SK-N-SH (cell line): ENCODE data around the gene DMBT1. TPM values are rescaled to one million over a fixed set of nuclear protein-coding genes. Genes with fewer than 3 reads are reported as not detected.

Experiments used
- CTCF ChIA-PET: fragments of 300-600, 350-600 bp; formaldehyde crosslinking; extraction: SDS; loops from one replicate; lab custom pipeline; 2021; lab: Yijun Ruan, JAX
- POLR2A ChIA-PET: fragments of 350-600 bp; sonication (Branson Sonifier 250); formaldehyde crosslinking; extraction: SDS; loops from one replicate; lab custom pipeline; 2020; ENCODE audit warnings: antibody characterized with exemption, inconsistent platforms; lab: Yijun Ruan, JAX
- DNase-seq: peaks from one replicate; pipeline ENCODE4 v3.0.0; 2012
- H2AFZ ChIP-seq: fragments of 200-600 bp; sonication (generic); 2 replicates; pipeline ENCODE4 v1.8.1; 2016; ENCODE audit warnings: antibody characterized with exemption, mild to moderate bottlenecking, low read depth
- H3F3A ChIP-seq: fragments of 200-600 bp; sonication (generic); replicated peaks from 2 replicates; pipeline ENCODE3; 2016; ENCODE audit warnings: antibody characterized with exemption, mild to moderate bottlenecking; ENCODE audit not compliant: insufficient read depth
- H3K27ac ChIP-seq, 2 experiments: fragments of 200-500 bp in 1 of 2; fragments of 200-600 bp in 1 of 2; sonication (Bioruptor generic) in 1 of 2; sonication (generic), shearing (Covaris generic) in 1 of 2; 2 replicates each; pipeline versions ENCODE4 v1.5.1 to v1.6.1; 2014 to 2016; ENCODE audit warnings: low read depth in 2 of 2, inconsistent platforms in 1 of 2, low read length in 1 of 2, mild to moderate bottlenecking in 1 of 2, mixed read lengths in 1 of 2
- H3K27me3 ChIP-seq: fragments of 200-600 bp; sonication (generic), shearing (Covaris generic); 2 replicates; pipeline ENCODE4 v1.6.1; 2016; ENCODE audit warnings: mixed run types; ENCODE audit not compliant: insufficient read depth
- H3K36me3 ChIP-seq, 2 experiments: fragments of 200-500 bp in 1 of 2; fragments of 200-600 bp in 1 of 2; sonication (Bioruptor generic) in 1 of 2; sonication (generic) in 1 of 2; replicated peaks in 1 of 2; 2 replicates each; pipeline versions ENCODE3 to v1.5.1; 2014 to 2016; ENCODE audit warnings: low read length in 1 of 2, mild to moderate bottlenecking in 1 of 2; ENCODE audit not compliant: insufficient read depth in 2 of 2, control insufficient read depth in 1 of 2
- H3K4me1 ChIP-seq, 2 experiments: fragments of 200-500 bp in 1 of 2; fragments of 200-600 bp in 1 of 2; sonication (Bioruptor generic) in 1 of 2; sonication (generic), shearing (Covaris generic) in 1 of 2; 2 replicates each; pipeline versions ENCODE4 v1.5.1 to v1.6.1; 2014 to 2016; ENCODE audit warnings: low read depth in 1 of 2, low read length in 1 of 2, mixed run types in 1 of 2; ENCODE audit not compliant: insufficient read depth in 2 of 2, control insufficient read depth in 1 of 2
- H3K4me2 ChIP-seq: fragments of 200-600 bp; sonication (generic), shearing (Covaris generic); 2 replicates; pipeline ENCODE4 v1.6.1; 2017; ENCODE audit warnings: mixed run types
- H3K4me3 ChIP-seq, 2 experiments: fragments of 200-500 bp in 1 of 2; fragments of 200-600 bp in 1 of 2; sonication (Bioruptor generic) in 1 of 2; sonication (generic), shearing (Covaris generic) in 1 of 2; 2 replicates each; pipeline versions ENCODE4 v1.5.1 to v1.8.1; 2014 to 2016; ENCODE audit warnings: low read depth in 2 of 2, inconsistent platforms in 1 of 2, low read length in 1 of 2, mild to moderate bottlenecking in 1 of 2, mixed read lengths in 1 of 2, moderate library complexity in 1 of 2
- H3K79me2 ChIP-seq: fragments of 200-600 bp; sonication (generic); 2 replicates; pipeline ENCODE4 v1.8.1; 2017; ENCODE audit warnings: mild to moderate bottlenecking; ENCODE audit not compliant: insufficient read depth
- H3K9ac ChIP-seq: fragments of 200-600 bp; sonication (generic); 2 replicates; pipeline ENCODE4 v1.6.1; 2017; ENCODE audit warnings: mixed run types
- H3K9me2 ChIP-seq: fragments of 200-600 bp; sonication (generic); 2 replicates; pipeline ENCODE4 v1.6.1; 2017; ENCODE audit warnings: mixed run types
- H3K9me3 ChIP-seq: fragments of 200-600 bp; sonication (generic); 2 replicates; pipeline ENCODE4 v1.6.1; 2017; ENCODE audit warnings: mixed run types, mild to moderate bottlenecking, moderate library complexity
- H4K20me1 ChIP-seq: fragments of 200-600 bp; sonication (generic); 2 replicates; pipeline ENCODE4 v1.6.1; 2017; ENCODE audit warnings: mild to moderate bottlenecking, mixed run types; ENCODE audit not compliant: insufficient read depth
- ELF1 ChIP-seq: IDR thresholded peaks from 2 replicates; pipeline ENCODE4 v1.4.0; 2012
- EP300 ChIP-seq, 2 experiments: IDR thresholded peaks; 2 replicates each; pipeline versions ENCODE4 v1.4.0 to v1.6.1; 2012; ENCODE audit warnings: borderline replicate concordance in 1 of 2, low read depth in 1 of 2, low read length in 1 of 2
- EZH2phosphoT487 ChIP-seq: fragments of 200-600 bp; sonication (generic); IDR thresholded peaks from 2 replicates; pipeline ENCODE4 v1.6.1; 2017; ENCODE audit warnings: low read depth, mixed run types, mild to moderate bottlenecking, antibody characterized with exemption, moderate library complexity, borderline replicate concordance
- FOSL2 ChIP-seq: IDR thresholded peaks from 2 replicates; pipeline ENCODE4 v1.4.0; 2012; ENCODE audit warnings: low read depth, mild to moderate bottlenecking, moderate library complexity, borderline replicate concordance
- FOXJ3 ChIP-seq: sonication (generic); formaldehyde crosslinking; IDR thresholded peaks from 2 replicates; pipeline ENCODE4 v1.5.1; 2020; ENCODE audit warnings: mild to moderate bottlenecking, missing genetic modification reagents
- FOXM1 ChIP-seq: IDR thresholded peaks from 2 replicates; pipeline ENCODE4 v1.4.0; 2012; ENCODE audit warnings: low read depth, mild to moderate bottlenecking
- GABPA ChIP-seq: IDR thresholded peaks from 2 replicates; pipeline ENCODE4 v1.4.0; 2012; ENCODE audit warnings: low read depth, mild to moderate bottlenecking
- JUND ChIP-seq: IDR thresholded peaks from 2 replicates; pipeline ENCODE4 v1.4.0; 2012
- MEF2A ChIP-seq: IDR thresholded peaks from 2 replicates; pipeline ENCODE4 v1.4.0; 2012; ENCODE audit warnings: low read depth, borderline replicate concordance
- NFIC ChIP-seq: IDR thresholded peaks from 2 replicates; pipeline ENCODE4 v1.4.0; 2012; ENCODE audit warnings: borderline replicate concordance
- SIN3A ChIP-seq: IDR thresholded peaks from 2 replicates; pipeline ENCODE4 v1.6.1; 2012; ENCODE audit warnings: low read depth, mild to moderate bottlenecking, low read length, moderate library complexity, borderline replicate concordance
- TAF1 ChIP-seq: IDR thresholded peaks from 2 replicates; pipeline ENCODE4 v1.6.1; 2012; ENCODE audit warnings: low read depth, mild to moderate bottlenecking, low read length, moderate library complexity, borderline replicate concordance
- TCF12 ChIP-seq: IDR thresholded peaks from 2 replicates; pipeline ENCODE4 v1.4.0; 2012
- TEAD4 ChIP-seq: IDR thresholded peaks from 2 replicates; pipeline ENCODE4 v1.4.0; 2012; ENCODE audit warnings: mild to moderate bottlenecking, borderline replicate concordance; ENCODE audit not compliant: insufficient read depth
- YY1 ChIP-seq: IDR thresholded peaks from 2 replicates; pipeline ENCODE4 v1.4.0; 2012; ENCODE audit warnings: low read depth, mild to moderate bottlenecking
- WGBS: methylation state at CpG from one replicate; pipeline ENCODE4 v1.1.6; 2017; ENCODE audit warnings: low lambda C conversion rate; 5-methylcytosine and 5-hydroxymethylcytosine counted together
- polyA plus RNA-seq, 3 experiments: library from polyadenylated mRNA; depleted of rRNA; stranded (reverse); fragments of >200 nt; gene quantifications; 2 replicates each; pipeline ENCODE4 v1.2.3, GENCODE V29; 2012
- TF ChIP-seq, protein P1 (sequence below): IDR thresholded peaks from 2 replicates; pipeline ENCODE4 v1.4.0; 2012; ENCODE audit warnings: low read depth, borderline replicate concordance
- TF ChIP-seq, protein P2 (sequence below): IDR thresholded peaks from 2 replicates; pipeline ENCODE4; 2012
- TF ChIP-seq, protein P3 (sequence below): fragments of 150-350 bp; IDR thresholded peaks from 2 replicates; pipeline ENCODE4 v1.6.1; 2017; ENCODE audit warnings: antibody characterized with exemption, low read length, low read depth, borderline replicate concordance
- TF ChIP-seq, protein P4 (sequence below): fragments of 150-350 bp; IDR thresholded peaks from 2 replicates; pipeline ENCODE4 v1.6.1; 2016; ENCODE audit warnings: mild to moderate bottlenecking, low read depth, low read length
- TF ChIP-seq, protein P5 (sequence below): IDR thresholded peaks from 2 replicates; pipeline ENCODE4 v1.6.1; 2012; ENCODE audit warnings: mild to moderate bottlenecking, low read depth, low read length, moderate library complexity

DMBT1 gene
- polyA plus RNA-seq, 1 of the 3 experiments (the other 2 are of a cell fraction), result not detected

DNA sequence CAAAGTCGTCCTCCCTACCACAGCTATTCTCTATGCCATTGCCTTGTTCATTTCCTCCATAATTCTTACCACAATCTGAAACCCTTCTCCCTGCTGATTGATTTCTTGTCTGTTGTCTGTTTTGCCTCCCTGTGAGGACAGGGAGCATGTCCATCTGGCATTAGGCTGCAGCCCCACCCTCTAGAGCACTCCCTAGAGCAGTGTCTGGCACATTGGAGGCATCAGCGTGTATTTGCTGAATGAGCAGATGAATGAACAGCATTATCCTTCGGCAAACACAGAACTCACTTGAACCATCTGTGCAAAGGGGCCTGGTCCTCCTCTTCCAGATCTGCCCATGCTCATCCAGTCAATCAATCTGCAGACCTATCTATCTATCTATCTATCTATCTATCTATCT, 5.1 kb upstream of the DMBT1 start:
- Histone ChIP-seq H4K20me1 (no peaks in the 10 kb centered on the region), H3K36me3 (no peaks in the 10 kb centered on the region), H3K79me2 (no peaks in the 10 kb centered on the region), H3K9me2 (no peaks in the 10 kb centered on the region), H3K4me3 (no peak overlapping the region), H3K27me3 (no peaks in the 10 kb centered on the region), H3F3A (no peaks in the 10 kb centered on the region), H2AFZ (no peak overlapping the region), H3K4me2 (no peak overlapping the region), H3K9ac (no peak overlapping the region), H3K9me3 (no peaks in the 10 kb centered on the region), H3K27ac (no peak overlapping the region), H3K4me1 (no peaks in the 10 kb centered on the region; a peak in 1 of 4 replicates)
- no peak for DNase-seq
- TF ChIP-seq FOSL2 (no peak), ELF1 (no peak), JUND (no peak)
- TF ChIP-seq, protein P1, sequence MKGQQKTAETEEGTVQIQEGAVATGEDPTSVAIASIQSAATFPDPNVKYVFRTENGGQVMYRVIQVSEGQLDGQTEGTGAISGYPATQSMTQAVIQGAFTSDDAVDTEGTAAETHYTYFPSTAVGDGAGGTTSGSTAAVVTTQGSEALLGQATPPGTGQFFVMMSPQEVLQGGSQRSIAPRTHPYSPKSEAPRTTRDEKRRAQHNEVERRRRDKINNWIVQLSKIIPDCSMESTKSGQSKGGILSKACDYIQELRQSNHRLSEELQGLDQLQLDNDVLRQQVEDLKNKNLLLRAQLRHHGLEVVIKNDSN, result no peak
- 65% methylated on average over 3 of the region's 3 CpGs for WGBS
- CTCF ChIA-PET, result interaction anchor here (6.2 kb wide), 1 partner anchor 10 kb away, joined by 37 read pairs; no protein-coding TSS in a partner anchor
- POLR2A ChIA-PET, result no interaction called here

DNA sequence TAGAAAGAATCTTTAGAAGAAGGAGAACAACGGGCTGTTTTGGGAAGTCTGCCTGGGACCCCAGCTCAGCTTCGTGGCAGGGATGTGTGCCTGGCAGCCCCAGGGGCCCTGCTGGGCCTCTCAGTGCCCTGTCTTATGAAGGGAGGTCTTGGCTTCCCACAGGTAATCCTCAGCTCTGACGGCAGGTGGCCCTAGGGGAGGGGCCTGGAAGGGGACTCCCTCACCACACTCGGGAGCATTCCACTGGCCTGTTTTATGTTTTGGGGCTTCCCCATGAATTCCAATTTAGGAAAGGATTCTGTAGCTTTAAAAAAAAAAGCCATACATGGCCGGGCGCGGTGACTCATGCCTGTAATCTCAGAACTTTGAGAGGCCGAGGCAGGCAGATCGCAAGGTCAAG, 3.0 kb upstream of the DMBT1 start:
- no peaks in the 10 kb centered on the region for H3K79me2 ChIP-seq
- no peaks in the 10 kb centered on the region for H3F3A ChIP-seq
- H3K4me1 ChIP-seq, result no peaks in the 10 kb centered on the region; a peak in 1 of 4 replicates
- no peak overlapping the region for H3K27ac ChIP-seq
- H3K27me3 ChIP-seq, result 0 out of 2 replicates have a peak, but pooled peaks cover 1% of the 10 kb centered on the region
- no peaks in the 10 kb centered on the region for H3K36me3 ChIP-seq
- H3K4me2 ChIP-seq, result no peak overlapping the region
- WGBS, result 15% methylated on average over 7 of the region's 9 CpGs
- H4K20me1 ChIP-seq, result no peaks in the 10 kb centered on the region
- H3K9me2 ChIP-seq, result no peaks in the 10 kb centered on the region
- ChIA-PET CTCF (interaction anchor here (0.6 to 6.2 kb wide), 4 partner anchors 8 to 928 kb away, joined by 3 to 37 read pairs (median 8); no protein-coding TSS in a partner anchor), POLR2A (no interaction called here)
- no peak overlapping the region for H3K4me3 ChIP-seq
- H3K9ac ChIP-seq, result no peak overlapping the region
- H2AFZ ChIP-seq, result no peak overlapping the region
- H3K9me3 ChIP-seq, result no peaks in the 10 kb centered on the region
- DNase-seq, result no peak
- no peak for TF ChIP-seq FOXJ3
- no peak for TF ChIP-seq JUND
- no peak for TF ChIP-seq NFIC
- no peak for TF ChIP-seq EP300 (IDR thresholded peaks at IDR 0.05; ENCODE audit: borderline replicate concordance in 1 of 2, low read depth in 1 of 2, low read length in 1 of 2)
- no peak for TF ChIP-seq GABPA
- TF ChIP-seq, protein P2, sequence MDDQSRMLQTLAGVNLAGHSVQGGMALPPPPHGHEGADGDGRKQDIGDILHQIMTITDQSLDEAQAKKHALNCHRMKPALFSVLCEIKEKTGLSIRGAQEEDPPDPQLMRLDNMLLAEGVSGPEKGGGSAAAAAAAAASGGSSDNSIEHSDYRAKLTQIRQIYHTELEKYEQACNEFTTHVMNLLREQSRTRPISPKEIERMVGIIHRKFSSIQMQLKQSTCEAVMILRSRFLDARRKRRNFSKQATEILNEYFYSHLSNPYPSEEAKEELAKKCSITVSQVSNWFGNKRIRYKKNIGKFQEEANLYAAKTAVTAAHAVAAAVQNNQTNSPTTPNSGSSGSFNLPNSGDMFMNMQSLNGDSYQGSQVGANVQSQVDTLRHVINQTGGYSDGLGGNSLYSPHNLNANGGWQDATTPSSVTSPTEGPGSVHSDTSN, result no peak
- no peak for TF ChIP-seq TEAD4
- TF ChIP-seq MEF2A, result no peak
- no peak for TF ChIP-seq FOXM1
- no peak for TF ChIP-seq YY1
- TF ChIP-seq, protein P1, result no peak
- TF ChIP-seq ELF1, result no peak
- no peak for TF ChIP-seq EZH2phosphoT487
- TF ChIP-seq TCF12, result no peak
- TF ChIP-seq, protein P3, sequence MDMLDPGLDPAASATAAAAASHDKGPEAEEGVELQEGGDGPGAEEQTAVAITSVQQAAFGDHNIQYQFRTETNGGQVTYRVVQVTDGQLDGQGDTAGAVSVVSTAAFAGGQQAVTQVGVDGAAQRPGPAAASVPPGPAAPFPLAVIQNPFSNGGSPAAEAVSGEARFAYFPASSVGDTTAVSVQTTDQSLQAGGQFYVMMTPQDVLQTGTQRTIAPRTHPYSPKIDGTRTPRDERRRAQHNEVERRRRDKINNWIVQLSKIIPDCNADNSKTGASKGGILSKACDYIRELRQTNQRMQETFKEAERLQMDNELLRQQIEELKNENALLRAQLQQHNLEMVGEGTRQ, result no peak
- TF ChIP-seq, protein P4, sequence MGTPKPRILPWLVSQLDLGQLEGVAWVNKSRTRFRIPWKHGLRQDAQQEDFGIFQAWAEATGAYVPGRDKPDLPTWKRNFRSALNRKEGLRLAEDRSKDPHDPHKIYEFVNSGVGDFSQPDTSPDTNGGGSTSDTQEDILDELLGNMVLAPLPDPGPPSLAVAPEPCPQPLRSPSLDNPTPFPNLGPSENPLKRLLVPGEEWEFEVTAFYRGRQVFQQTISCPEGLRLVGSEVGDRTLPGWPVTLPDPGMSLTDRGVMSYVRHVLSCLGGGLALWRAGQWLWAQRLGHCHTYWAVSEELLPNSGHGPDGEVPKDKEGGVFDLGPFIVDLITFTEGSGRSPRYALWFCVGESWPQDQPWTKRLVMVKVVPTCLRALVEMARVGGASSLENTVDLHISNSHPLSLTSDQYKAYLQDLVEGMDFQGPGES, result no peak
- TF ChIP-seq SIN3A, result no peak
- TF ChIP-seq, protein P5, sequence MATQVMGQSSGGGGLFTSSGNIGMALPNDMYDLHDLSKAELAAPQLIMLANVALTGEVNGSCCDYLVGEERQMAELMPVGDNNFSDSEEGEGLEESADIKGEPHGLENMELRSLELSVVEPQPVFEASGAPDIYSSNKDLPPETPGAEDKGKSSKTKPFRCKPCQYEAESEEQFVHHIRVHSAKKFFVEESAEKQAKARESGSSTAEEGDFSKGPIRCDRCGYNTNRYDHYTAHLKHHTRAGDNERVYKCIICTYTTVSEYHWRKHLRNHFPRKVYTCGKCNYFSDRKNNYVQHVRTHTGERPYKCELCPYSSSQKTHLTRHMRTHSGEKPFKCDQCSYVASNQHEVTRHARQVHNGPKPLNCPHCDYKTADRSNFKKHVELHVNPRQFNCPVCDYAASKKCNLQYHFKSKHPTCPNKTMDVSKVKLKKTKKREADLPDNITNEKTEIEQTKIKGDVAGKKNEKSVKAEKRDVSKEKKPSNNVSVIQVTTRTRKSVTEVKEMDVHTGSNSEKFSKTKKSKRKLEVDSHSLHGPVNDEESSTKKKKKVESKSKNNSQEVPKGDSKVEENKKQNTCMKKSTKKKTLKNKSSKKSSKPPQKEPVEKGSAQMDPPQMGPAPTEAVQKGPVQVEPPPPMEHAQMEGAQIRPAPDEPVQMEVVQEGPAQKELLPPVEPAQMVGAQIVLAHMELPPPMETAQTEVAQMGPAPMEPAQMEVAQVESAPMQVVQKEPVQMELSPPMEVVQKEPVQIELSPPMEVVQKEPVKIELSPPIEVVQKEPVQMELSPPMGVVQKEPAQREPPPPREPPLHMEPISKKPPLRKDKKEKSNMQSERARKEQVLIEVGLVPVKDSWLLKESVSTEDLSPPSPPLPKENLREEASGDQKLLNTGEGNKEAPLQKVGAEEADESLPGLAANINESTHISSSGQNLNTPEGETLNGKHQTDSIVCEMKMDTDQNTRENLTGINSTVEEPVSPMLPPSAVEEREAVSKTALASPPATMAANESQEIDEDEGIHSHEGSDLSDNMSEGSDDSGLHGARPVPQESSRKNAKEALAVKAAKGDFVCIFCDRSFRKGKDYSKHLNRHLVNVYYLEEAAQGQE, result no peak
- no peak for TF ChIP-seq TAF1
